Adrenal gland (tissue), 5 donors: ENCODE data around the gene SIK2.

ENCODE experiments used
- CTCF ChIP-seq, 6 experiments: fragments of 450-650 bp in 4 of 6; fragments of 200-600 bp in 2 of 6; sonication (generic) in 1 of 6; IDR thresholded peaks; 1 replicate in 5 of 6; 2 replicates in 1 of 6; pipeline versions ENCODE4 v1.5.1 to v1.8.0; 2016 to 2021; ENCODE audit warnings: antibody characterized with exemption in 6 of 6, mild to moderate bottlenecking in 2 of 6, moderate library complexity in 1 of 6
- POLR2A ChIP-seq, 2 donors: fragments of 450-650 bp; IDR thresholded peaks; one replicate each; pipeline ENCODE4 v1.6.1; 2017; ENCODE audit warnings: antibody characterized with exemption in 2 of 2, mild to moderate bottlenecking in 2 of 2, moderate library complexity in 1 of 2
- donor health status: DM: no; HTN: no; CAD: no.

GRCh38 chr11:111659201-111660115 is 57.2 kb downstream of the SIK2 start:
- TF ChIP-seq CTCF (IDR thresholded peaks at IDR 0.05) (no peak), POLR2A (IDR thresholded peaks at IDR 0.05) (no peak)
